HEK293T (cell line): Measurements from ENCODE around the gene SLF2.

ENCODE experiments used
- CTCF ChIA-PET: fragments of 350-600 bp; formaldehyde crosslinking; extraction: SDS; loops from one replicate; lab custom pipeline; 2021; ENCODE audit warnings: antibody characterized with exemption, inconsistent platforms; lab: Yijun Ruan, JAX
- POLR2A ChIA-PET: fragments of 350-600 bp; formaldehyde crosslinking; extraction: SDS; loops from one replicate; lab custom pipeline; 2020; ENCODE audit warnings: antibody characterized with exemption, inconsistent platforms; lab: Yijun Ruan, JAX
- DNase-seq: peaks from one replicate; pipeline ENCODE4 v3.0.0; 2012; ENCODE audit warnings: mixed read lengths; ENCODE audit errors: extremely low spot score
- ARNT ChIP-seq: fragments of 450-650 bp; IDR thresholded peaks from 2 replicates; pipeline ENCODE4 v1.6.1; 2017; ENCODE audit warnings: mild to moderate bottlenecking
- BHLHE40 ChIP-seq: fragments of 450-650 bp; IDR thresholded peaks from 2 replicates; pipeline ENCODE4 v1.6.1; 2016; ENCODE audit warnings: mild to moderate bottlenecking, moderate library complexity, borderline replicate concordance
- CTBP1 ChIP-seq: fragments of 450-650 bp; IDR thresholded peaks from 2 replicates; pipeline ENCODE4 v1.6.1; 2016; ENCODE audit warnings: borderline replicate concordance
- FOXK2 ChIP-seq: fragments of 450-650 bp; IDR thresholded peaks from 2 replicates; pipeline ENCODE4 v1.6.1; 2016; ENCODE audit warnings: mild to moderate bottlenecking
- FOXM1 ChIP-seq: fragments of 450-650 bp; IDR thresholded peaks from 2 replicates; pipeline ENCODE4 v1.6.1; 2017; ENCODE audit warnings: mild to moderate bottlenecking, borderline replicate concordance
- HDGF ChIP-seq: fragments of 450-650 bp; IDR thresholded peaks from 2 replicates; pipeline ENCODE4 v1.6.1; 2017; ENCODE audit warnings: antibody characterized with exemption, borderline replicate concordance
- L3MBTL2 ChIP-seq: fragments of 450-650 bp; conservative IDR thresholded peaks from 2 replicates; pipeline ENCODE4 v1.6.1; 2016; ENCODE audit warnings: mild to moderate bottlenecking
- LEF1 ChIP-seq: fragments of 450-650 bp; IDR thresholded peaks from 2 replicates; pipeline ENCODE4 v1.6.1; 2017; ENCODE audit warnings: mild to moderate bottlenecking, borderline replicate concordance
- NFRKB ChIP-seq: fragments of 450-650 bp; IDR thresholded peaks from 2 replicates; pipeline ENCODE4 v1.6.1; 2016; ENCODE audit warnings: mild to moderate bottlenecking, moderate library complexity
- SP1 ChIP-seq: fragments of 450-650 bp; IDR thresholded peaks from 2 replicates; pipeline ENCODE4 v1.6.1; 2017
- SUZ12 ChIP-seq: fragments of 450-650 bp; IDR thresholded peaks from 2 replicates; pipeline ENCODE4 v1.6.1; 2016; ENCODE audit warnings: mild to moderate bottlenecking
- TARDBP ChIP-seq: fragments of 450-650 bp; IDR thresholded peaks from 2 replicates; pipeline ENCODE4 v1.6.1; 2016
- TF ChIP-seq, protein P1 (sequence below): fragments of 450-650 bp; IDR thresholded peaks from 2 replicates; pipeline ENCODE4 v1.6.1; 2016

Gene SLF2

DNA sequence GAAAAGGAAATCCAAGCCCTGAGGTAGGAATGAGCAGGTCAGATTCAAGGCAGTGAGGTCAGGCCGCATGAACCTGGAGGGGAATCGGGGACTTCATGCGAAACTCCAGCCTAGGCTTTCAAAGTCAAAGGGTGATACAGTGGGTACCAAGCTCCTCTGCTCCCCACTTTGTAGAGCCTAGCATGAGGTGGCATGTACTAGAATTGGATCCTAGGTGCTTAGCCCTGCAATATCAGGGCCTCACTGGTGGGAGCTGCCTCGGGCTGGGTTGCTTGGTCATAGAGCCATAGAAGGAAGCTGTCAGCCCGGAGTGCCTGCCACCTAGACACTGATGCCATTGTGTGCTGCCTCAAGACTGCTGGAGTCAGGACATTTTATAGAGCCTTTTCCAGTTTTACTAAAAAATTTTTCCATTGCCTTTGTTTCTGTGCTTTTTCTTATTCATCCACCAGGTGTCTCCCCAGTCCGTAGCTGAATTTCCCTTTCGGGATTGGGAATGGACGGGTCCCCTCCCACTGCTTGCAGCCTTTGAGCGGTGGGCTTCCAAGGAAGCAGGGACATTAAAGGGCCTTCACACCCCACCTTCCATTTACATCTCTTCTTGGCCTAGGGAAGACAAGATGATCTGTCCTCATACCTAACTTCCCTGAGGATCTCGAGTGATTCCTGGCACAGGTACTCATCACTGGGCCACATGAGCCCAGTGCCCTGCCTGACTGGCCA, 81.4 kb downstream of the SLF2 start:
- ChIA-PET POLR2A (interaction anchor here (0.6 to 2.1 kb wide), 3 partner anchors 9 to 20 kb away, joined by 3 to 6 read pairs (median 5); no protein-coding TSS in a partner anchor), CTCF (interaction anchor here (0.6 to 4.6 kb wide), 6 partner anchors 17 to 525 kb away, joined by 3 to 23 read pairs (median 6); no protein-coding TSS in a partner anchor)
- DNase-seq: peak; percentile 61
- TF ChIP-seq FOXK2 (no peak), HDGF (0 out of 2 replicates have a peak, but pooled peaks have one; percentile 39), CTBP1 (no peak), BHLHE40 (no peak), SP1 (no peak)

DNA sequence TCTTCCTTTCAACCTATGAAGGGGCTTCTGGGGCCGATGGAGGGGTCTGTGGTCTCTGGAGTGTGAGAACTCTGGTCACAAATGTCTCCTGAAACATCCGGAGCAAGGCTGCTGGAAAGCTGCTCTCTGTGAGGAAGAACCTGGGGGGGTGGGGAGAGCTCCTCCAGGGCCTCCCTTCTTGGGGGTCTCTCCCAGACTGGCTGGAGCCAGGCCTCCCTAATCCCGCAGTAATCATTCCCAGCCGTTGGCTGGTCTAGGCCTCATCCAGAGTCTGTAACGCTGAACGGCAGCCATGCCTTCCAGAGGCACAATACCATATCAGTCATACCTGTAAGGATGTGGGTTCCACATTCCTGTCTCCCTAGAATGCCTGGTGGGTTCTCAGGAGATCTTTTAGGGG, 82.4 kb downstream of the SLF2 start:
- POLR2A ChIA-PET: interaction anchor here (4.2 kb wide), 1 partner anchor 20 kb away, joined by 20 read pairs; no protein-coding TSS in a partner anchor

DNA sequence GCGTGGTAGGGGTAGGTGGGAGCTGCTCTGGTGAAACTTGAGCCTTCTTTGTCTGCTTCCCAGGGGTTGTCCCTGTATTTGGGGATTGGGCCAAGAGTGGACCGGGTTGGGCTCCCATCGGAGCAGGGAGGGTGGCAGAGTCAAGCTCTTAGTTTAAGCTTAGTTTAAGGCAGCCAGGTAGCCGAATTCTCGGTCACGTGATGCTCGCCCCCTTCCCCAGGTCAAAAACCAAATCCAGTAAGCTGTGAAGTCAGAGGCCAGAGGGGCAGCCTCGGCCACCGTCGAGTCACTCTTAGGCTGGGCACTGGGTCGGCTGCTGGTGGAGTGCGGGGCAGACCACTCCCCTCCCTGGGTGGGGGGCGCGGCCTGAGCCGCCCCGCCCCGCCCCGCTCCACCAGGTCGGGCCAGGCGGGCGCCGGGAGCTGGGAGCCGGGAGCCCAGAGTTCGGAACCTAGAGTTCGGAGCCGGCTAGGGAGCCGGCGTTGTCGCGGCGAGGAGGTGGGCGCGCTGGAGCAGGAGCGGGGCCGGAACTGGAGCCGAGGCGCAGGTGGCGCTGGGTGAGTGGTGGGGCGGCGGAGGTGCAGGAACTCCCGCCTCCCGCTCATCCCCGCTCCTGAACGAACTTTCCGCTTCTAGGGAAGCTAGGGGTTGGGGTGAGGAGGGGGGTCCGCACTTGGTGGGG, 84.1 kb downstream of the SLF2 start:
- DNase-seq: peak; percentile 65
- POLR2A ChIA-PET: interaction anchor here (0.8 to 4.2 kb wide), 9 partner anchors 8 to 64 kb away, joined by 3 to 27 read pairs (median 5); no protein-coding TSS in a partner anchor

More for the DNA sequence above, 82.4 kb downstream of the SLF2 start:
- no peak for DNase-seq
- no peak for TF ChIP-seq SP1
- no peak for TF ChIP-seq NFRKB
- TF ChIP-seq, protein P1, sequence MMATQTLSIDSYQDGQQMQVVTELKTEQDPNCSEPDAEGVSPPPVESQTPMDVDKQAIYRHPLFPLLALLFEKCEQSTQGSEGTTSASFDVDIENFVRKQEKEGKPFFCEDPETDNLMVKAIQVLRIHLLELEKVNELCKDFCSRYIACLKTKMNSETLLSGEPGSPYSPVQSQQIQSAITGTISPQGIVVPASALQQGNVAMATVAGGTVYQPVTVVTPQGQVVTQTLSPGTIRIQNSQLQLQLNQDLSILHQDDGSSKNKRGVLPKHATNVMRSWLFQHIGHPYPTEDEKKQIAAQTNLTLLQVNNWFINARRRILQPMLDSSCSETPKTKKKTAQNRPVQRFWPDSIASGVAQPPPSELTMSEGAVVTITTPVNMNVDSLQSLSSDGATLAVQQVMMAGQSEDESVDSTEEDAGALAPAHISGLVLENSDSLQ: no peak
- TF ChIP-seq ARNT: no peak
- CTCF ChIA-PET: interaction anchor here (1.5 to 3.8 kb wide), 3 partner anchors 17 to 24 kb away, joined by 3 to 50 read pairs (median 25); no protein-coding TSS in a partner anchor

DNA sequence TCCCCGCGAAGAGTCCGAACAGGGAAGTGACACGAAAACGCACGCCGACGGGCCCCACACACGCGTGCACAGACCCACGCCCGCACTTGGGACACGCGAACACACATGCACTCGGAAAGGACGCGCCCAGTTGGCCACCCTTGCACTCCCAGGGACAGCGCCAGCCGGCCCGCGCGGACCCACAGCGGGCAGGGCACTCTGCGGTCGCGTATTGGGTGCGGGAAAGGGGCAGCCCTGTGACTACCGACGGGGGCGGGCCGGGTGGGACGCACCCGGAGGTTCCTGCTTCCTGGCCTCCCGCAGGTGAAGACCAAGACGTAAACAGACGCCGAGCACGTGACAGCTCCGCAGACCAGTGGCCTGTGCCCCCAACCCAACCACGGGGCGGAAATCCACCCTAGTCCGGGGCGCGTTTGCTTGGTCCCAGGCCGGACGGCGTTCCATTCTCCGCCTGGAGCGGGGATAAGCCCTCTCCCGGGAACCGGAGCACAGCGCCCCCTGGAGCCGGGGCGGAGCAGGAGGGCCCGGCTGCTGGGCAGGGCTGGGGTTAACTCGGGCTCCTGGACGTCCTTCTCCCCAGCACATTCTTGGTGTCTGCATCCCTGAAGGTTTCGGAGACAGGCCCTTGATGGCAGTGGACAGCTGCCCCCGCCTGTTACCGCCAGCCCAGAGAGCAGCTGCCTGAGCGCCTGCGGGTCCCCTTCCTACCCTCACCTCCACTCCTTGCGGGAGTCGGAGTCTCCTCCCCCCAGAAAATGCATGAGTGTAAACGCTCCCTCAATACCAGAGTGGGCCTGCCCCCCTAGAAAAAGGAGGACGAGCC, 84.8 kb downstream of the SLF2 start:
- TF ChIP-seq FOXK2 (no peak), CTBP1 (no peak), TARDBP (0 out of 2 replicates have a peak, but pooled peaks have one; percentile 9), L3MBTL2 (peak; percentile 28; the same call in 1 of the 2 replicates)
- ChIA-PET CTCF (interaction anchor here (0.7 to 3.8 kb wide), 12 partner anchors 10 to 69 kb away, joined by 3 to 50 read pairs (median 4); partner anchors contain the start of genes PDZD7, SEMA4G and SFXN3), POLR2A (interaction anchor here (0.8 to 4.2 kb wide), 12 partner anchors 9 to 84 kb away, joined by 3 to 27 read pairs (median 4); no protein-coding TSS in a partner anchor)
- peak; percentile 88 for DNase-seq

More for the DNA sequence above, 84.1 kb downstream of the SLF2 start:
- TF ChIP-seq FOXM1 (no peak), FOXK2 (no peak)
- CTCF ChIA-PET: interaction anchor here (0.6 to 3.8 kb wide), 11 partner anchors 11 to 73 kb away, joined by 3 to 50 read pairs (median 4); partner anchors contain the start of gene SEMA4G

DNA sequence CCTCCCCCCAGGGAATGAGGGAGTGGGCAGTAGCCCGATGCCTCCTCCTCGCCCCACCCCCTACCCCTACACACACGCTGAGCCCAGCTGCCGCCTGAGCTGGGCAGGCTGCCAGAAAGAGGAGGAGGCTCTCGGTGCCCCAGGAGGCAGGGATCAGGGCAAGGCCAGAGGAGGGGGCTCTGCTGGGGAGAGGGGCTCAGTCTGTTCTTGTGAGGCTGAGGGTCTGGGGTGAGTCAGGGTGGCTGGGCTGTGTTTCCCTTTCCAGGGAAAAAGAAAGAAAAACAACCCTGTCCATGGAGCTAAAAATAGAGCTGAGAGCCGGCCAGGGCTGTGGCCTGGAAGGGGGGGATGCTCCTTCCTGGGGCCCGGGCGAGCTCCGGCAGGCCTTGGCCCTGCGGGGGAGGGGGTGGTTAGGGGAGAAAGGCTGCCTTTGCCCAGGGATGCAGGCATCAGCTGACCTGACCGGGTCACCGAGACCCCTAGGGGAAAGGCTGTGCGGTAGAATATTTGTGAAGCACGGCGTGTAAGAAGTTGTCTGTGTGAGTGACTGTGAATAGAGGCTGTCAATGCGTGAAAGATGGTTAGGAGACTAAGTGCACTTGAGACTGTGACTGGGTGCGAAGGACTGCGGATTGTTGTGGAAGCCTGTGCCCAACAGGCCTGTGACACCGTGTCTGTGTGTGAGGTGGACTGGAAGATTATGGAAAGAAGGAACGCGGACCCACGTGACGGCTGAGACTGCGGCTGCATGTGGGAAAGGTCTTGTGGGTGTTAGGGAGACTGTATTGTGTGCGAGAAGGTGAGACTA, 85.6 kb downstream of the SLF2 start:
- TF ChIP-seq SUZ12 (no peak), ARNT (no peak), L3MBTL2 (no peak)
- TF ChIP-seq, protein P1: no peak; the same call in 1 of the 2 replicates
- peak; percentile 83 for DNase-seq
- ChIA-PET CTCF (interaction anchor here (0.6 to 3.8 kb wide), 10 partner anchors 10 to 147 kb away, joined by 3 to 50 read pairs (median 4); partner anchors contain the start of genes PDZD7 and SFXN3), POLR2A (interaction anchor here (0.5 to 4.2 kb wide), 9 partner anchors 9 to 85 kb away, joined by 3 to 27 read pairs (median 4); partner anchors contain the start of genes MRPL43 and TWNK)

DNA sequence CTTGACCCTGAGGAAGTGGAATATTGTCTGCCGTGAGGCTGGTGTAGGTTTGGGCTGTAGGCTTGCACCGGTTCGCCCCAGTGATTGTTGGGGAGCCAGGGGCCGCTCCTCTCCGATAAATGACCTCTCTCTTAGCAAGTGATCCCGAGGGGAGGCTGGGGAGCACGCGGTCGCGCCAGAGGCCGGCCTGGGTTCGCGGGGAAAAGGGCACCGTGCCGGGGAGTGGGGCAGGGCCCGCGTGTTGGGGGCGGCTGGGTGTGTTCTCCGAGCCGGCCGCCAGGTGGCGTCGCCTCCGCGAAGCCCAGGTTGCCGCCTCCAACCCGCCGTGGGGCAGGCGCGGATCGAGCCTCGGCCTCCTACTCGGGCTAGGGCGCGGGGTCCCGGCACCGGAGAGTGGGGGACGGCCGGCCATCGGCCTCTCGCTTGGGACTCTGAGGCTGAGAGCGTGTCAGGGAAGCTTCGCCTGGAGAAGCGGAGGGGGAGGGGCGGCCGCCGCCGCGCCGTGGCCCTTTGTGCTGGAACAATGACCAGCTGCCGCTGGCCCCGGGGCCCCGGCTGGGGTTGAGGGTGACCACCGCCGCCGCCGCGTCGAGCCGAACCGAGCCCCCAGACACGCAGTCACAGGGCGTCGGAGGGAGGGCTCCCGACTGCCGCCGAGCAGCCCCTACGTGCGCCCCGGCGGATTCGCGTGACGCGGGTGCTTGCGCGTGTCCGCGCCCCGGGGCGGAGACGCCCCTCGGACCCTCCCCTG, 86.4 kb downstream of the SLF2 start:
- ChIA-PET POLR2A (interaction anchor here (0.7 to 4.2 kb wide), 8 partner anchors 11 to 44 kb away, joined by 3 to 27 read pairs (median 4); no protein-coding TSS in a partner anchor), CTCF (interaction anchor here (0.7 to 3.8 kb wide), 6 partner anchors 9 to 16 kb away, joined by 4 to 50 read pairs (median 12); partner anchors contain the start of gene MRPL43)
- TF ChIP-seq L3MBTL2: peak; percentile 26; the same call in 1 of the 2 replicates
- peak; percentile 56; the same call in 1 of the 2 replicates for TF ChIP-seq LEF1
- TF ChIP-seq FOXK2: no peak
- TF ChIP-seq SP1: no peak
- 0 out of 2 replicates have a peak, but pooled peaks have one; percentile 7 for TF ChIP-seq TARDBP
- peak; percentile 93 for DNase-seq
